HL-60 (cell line): ENCODE results near the gene SIX4.

ENCODE experiments used
- DNase-seq, 2 experiments: peaks; one replicate each; pipeline ENCODE4 v3.0.0-alpha.2; 2010 to 2020; ENCODE audit warnings: low read depth in 1 of 2, low spot score in 1 of 2
- H3K27ac ChIP-seq: fragments of 250-450 bp; sonication (Bioruptor Pico); replicated peaks from 2 replicates; pipeline ENCODE4 v1.5.1; 2020; ENCODE audit warnings: mild to moderate bottlenecking, moderate library complexity
- H3K27me3 ChIP-seq: fragments of 250-450 bp; sonication (Bioruptor Pico); 2 replicates; pipeline ENCODE4 v1.5.1; 2021; ENCODE audit warnings: mild to moderate bottlenecking, moderate library complexity; ENCODE audit not compliant: insufficient read depth, poor library complexity, severe bottlenecking
- H3K4me3 ChIP-seq: replicated peaks from 2 replicates; pipeline ENCODE4 v1.5.1; 2011; ENCODE audit warnings: mild to moderate bottlenecking, control low read depth, low read length; ENCODE audit not compliant: insufficient read depth
- GABPA ChIP-seq: IDR thresholded peaks from 2 replicates; pipeline ENCODE4 v1.6.1; 2012; ENCODE audit warnings: low read depth
- POLR2AphosphoS5 ChIP-seq: IDR thresholded peaks from 2 replicates; pipeline ENCODE4 v1.6.1; 2012; ENCODE audit warnings: low read depth
- SPI1 ChIP-seq: IDR thresholded peaks from 2 replicates; pipeline ENCODE4 v1.6.1; 2012; ENCODE audit warnings: low read depth, mild to moderate bottlenecking, borderline replicate concordance
- TF ChIP-seq, protein P1 (sequence below): IDR thresholded peaks from one replicate; pipeline ENCODE4 v1.5.1; 2011; ENCODE audit warnings: low read length, control low read depth, inconsistent platforms; ENCODE audit not compliant: insufficient read depth
- TF ChIP-seq, protein P2 (sequence below): IDR thresholded peaks from 2 replicates; pipeline ENCODE4 v1.6.1; 2012; ENCODE audit warnings: low read depth; ENCODE audit not compliant: insufficient replicate concordance

The SIX4 gene

DNA sequence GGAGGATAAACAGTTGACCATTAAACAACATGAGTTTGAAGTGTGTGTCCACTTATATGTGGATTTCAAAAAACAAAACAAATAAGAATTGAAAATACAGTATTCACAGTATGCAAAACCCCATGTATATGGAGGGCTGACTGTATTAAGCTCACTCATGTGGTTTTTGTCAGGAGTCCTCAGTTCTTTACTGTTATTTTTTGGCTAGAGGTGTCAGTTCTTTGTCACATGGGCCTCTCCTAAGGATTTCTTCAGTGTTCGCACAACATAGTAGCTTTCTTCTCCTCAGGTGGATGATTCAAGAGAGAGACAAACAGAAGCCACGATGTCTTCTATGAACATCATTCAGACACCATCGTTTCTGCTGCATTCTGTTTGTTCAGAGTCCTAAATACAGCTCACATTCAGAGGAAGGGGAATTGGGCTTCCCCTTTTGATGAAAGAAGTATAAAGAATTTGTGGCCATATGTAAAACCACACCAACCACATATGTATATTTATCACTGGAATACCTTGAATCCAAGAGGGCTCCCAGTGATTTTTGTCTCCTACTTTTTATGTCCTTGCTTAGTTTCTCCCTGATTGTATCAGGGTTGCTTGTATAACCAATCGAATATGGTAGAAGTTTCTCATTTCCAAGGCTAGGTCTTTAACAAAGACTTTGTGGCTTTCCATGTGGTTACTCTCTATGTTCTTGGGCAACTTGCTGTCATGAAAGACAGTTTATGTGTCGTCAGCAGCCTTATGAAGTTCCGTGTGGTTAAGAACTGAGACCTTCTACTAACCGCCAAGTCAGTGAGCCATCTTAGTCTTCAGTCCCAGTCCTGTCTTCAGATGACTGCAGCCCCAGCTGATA, 29.3 kb upstream of the SIX4 start:
- H3K4me3 ChIP-seq: 0 out of 2 replicates have a peak overlapping the region, but pooled peaks have one; percentile 4
- H3K27ac ChIP-seq: peak overlapping the region; percentile 78
- H3K27me3 ChIP-seq: no peaks in the 10 kb centered on the region
- DNase-seq: peak; percentile 87 to 93
- peak; percentile 93 for TF ChIP-seq POLR2AphosphoS5
- peak; percentile 27; the same call in 1 of the 2 replicates for TF ChIP-seq GABPA
- TF ChIP-seq, protein P1, sequence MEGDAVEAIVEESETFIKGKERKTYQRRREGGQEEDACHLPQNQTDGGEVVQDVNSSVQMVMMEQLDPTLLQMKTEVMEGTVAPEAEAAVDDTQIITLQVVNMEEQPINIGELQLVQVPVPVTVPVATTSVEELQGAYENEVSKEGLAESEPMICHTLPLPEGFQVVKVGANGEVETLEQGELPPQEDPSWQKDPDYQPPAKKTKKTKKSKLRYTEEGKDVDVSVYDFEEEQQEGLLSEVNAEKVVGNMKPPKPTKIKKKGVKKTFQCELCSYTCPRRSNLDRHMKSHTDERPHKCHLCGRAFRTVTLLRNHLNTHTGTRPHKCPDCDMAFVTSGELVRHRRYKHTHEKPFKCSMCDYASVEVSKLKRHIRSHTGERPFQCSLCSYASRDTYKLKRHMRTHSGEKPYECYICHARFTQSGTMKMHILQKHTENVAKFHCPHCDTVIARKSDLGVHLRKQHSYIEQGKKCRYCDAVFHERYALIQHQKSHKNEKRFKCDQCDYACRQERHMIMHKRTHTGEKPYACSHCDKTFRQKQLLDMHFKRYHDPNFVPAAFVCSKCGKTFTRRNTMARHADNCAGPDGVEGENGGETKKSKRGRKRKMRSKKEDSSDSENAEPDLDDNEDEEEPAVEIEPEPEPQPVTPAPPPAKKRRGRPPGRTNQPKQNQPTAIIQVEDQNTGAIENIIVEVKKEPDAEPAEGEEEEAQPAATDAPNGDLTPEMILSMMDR: no peak
- peak; percentile 95 for TF ChIP-seq SPI1
- TF ChIP-seq, protein P2, sequence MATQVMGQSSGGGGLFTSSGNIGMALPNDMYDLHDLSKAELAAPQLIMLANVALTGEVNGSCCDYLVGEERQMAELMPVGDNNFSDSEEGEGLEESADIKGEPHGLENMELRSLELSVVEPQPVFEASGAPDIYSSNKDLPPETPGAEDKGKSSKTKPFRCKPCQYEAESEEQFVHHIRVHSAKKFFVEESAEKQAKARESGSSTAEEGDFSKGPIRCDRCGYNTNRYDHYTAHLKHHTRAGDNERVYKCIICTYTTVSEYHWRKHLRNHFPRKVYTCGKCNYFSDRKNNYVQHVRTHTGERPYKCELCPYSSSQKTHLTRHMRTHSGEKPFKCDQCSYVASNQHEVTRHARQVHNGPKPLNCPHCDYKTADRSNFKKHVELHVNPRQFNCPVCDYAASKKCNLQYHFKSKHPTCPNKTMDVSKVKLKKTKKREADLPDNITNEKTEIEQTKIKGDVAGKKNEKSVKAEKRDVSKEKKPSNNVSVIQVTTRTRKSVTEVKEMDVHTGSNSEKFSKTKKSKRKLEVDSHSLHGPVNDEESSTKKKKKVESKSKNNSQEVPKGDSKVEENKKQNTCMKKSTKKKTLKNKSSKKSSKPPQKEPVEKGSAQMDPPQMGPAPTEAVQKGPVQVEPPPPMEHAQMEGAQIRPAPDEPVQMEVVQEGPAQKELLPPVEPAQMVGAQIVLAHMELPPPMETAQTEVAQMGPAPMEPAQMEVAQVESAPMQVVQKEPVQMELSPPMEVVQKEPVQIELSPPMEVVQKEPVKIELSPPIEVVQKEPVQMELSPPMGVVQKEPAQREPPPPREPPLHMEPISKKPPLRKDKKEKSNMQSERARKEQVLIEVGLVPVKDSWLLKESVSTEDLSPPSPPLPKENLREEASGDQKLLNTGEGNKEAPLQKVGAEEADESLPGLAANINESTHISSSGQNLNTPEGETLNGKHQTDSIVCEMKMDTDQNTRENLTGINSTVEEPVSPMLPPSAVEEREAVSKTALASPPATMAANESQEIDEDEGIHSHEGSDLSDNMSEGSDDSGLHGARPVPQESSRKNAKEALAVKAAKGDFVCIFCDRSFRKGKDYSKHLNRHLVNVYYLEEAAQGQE: no peak

DNA sequence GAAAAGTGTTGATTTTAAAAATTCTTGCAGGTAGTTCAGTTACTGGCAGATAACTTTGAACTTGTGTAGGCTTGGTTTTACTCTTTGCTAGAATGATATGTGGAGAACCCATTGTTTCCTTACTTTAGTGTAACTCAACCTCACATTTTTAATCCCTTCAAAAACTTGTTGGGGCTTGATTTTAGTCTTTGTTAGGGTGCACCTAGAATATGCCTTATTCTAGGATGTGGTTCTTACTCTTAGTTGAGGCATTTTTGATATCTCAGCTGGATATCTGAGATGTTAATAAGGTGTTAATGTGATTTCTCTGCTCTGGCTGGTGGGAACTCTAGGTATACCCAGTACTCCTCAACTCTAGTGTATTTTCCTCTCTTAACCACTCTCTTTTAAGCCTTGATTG, 20.4 kb upstream of the SIX4 start:
- no peak overlapping the region for H3K4me3 ChIP-seq
- TF ChIP-seq POLR2AphosphoS5 (no peak), SPI1 (no peak)
- TF ChIP-seq, protein P2: no peak
- TF ChIP-seq, protein P1: no peak

DNA sequence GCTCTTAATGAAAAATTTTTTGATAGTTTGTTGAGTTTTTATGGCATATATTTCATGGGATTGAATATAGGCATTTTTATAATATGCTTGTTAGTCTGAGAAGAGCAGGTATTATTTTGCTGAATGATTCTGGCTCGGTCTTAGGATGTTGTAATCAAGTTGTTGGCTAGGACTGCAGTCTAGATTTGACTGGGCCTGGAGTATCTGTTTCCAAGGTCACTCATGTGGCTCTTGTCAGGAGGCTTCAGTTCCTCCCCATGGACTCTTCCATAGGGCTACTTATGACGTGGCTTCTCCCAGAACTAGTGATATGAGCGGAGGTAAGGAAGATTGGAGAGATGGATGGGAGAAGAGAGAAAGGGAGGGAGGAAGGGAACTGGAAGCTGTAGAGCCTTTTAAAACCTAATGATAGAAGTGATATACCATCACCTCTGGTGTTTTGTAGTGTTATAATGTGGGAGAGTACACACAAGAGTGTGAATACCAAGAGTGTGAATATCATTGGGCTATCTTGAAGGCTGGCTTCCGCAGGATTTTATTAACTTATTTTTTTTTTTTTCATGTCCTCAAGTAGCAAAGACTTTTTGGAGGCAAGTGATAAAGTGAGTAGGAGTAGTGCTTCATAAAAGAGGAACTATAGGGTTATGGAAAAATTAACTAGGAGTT, 14.8 kb upstream of the SIX4 start:
- no peak for DNase-seq
- Histone ChIP-seq H3K27me3 (no peaks in the 10 kb centered on the region), H3K27ac (no peak overlapping the region), H3K4me3 (no peak overlapping the region)
- TF ChIP-seq, protein P1: no peak
- TF ChIP-seq, protein P2: no peak
- TF ChIP-seq GABPA: no peak
- no peak for TF ChIP-seq SPI1

More for the DNA sequence above, 20.4 kb upstream of the SIX4 start:
- no peak for DNase-seq
- H3K27ac ChIP-seq: no peak overlapping the region
- H3K27me3 ChIP-seq: no peaks in the 10 kb centered on the region
